Panc1 (cell line): ENCODE measurements around the gene LPP. TPM values are rescaled to one million over a fixed set of nuclear protein-coding genes. Genes with fewer than 3 reads are reported as not detected.

Experiments
- ATAC-seq: fragments of 200-7000 bp; cut with Tn5 transposase; 2 replicates; pipeline ENCODE4 v1.9.1; 2020; ENCODE audit warnings: mild to moderate bottlenecking, moderate library complexity
- BruUV-seq: library from RNA; stranded (reverse); fragments of 400-500 nt; replicated peaks from 2 replicates; lab custom pipeline; 2021; lab: Mats Ljungman, UMichigan
- CTCF ChIA-PET: fragments of 300-600 bp; sonication (Branson Sonifier 250); formaldehyde crosslinking; loops from one replicate; lab custom pipeline; 2022; ENCODE audit warnings: antibody characterized with exemption; lab: Charles Lee
- POLR2A ChIA-PET: fragments of 300-600 bp; sonication (Branson Sonifier 250); formaldehyde crosslinking; loops from one replicate; lab custom pipeline; 2022; ENCODE audit warnings: antibody characterized with exemption; lab: Charles Lee
- DNase-seq: peaks from one replicate; pipeline ENCODE4 v3.0.0-alpha.2; 2010; ENCODE audit warnings: low read depth, low spot score
- H3K27ac ChIP-seq: 2 replicates; pipeline ENCODE4 v1.5.1; 2011; ENCODE audit warnings: mild to moderate bottlenecking, low read length, inconsistent platforms
- H3K27me3 ChIP-seq: fragments of 200-500 bp; sonication (Bioruptor generic); 2 replicates; pipeline ENCODE4 v1.6.0; 2014; ENCODE audit warnings: low read length, inconsistent platforms; ENCODE audit not compliant: control insufficient read depth, insufficient read depth
- H3K36me3 ChIP-seq: fragments of 200-500 bp; sonication (Bioruptor generic); 2 replicates; pipeline ENCODE4 v1.5.1; 2014; ENCODE audit warnings: inconsistent platforms, mild to moderate bottlenecking, low read length, moderate library complexity; ENCODE audit not compliant: control insufficient read depth, insufficient read depth
- H3K4me1 ChIP-seq: 2 replicates; pipeline ENCODE4 v1.5.1; 2011; ENCODE audit warnings: inconsistent platforms, mild to moderate bottlenecking, low read length, moderate library complexity; ENCODE audit not compliant: control insufficient read depth, insufficient read depth
- H3K4me3 ChIP-seq, 2 experiments: 2 replicates each; pipeline ENCODE4 v1.5.1; 2011 to 2012; ENCODE audit warnings: low read depth in 2 of 2, low read length in 2 of 2, mild to moderate bottlenecking in 2 of 2, inconsistent platforms in 1 of 2, moderate library complexity in 1 of 2
- H3K9me3 ChIP-seq: fragments of 200-500 bp; sonication (Bioruptor generic); 2 replicates; pipeline ENCODE4 v1.5.1; 2014; ENCODE audit warnings: low read depth, mild to moderate bottlenecking, inconsistent platforms, low read length, moderate library complexity; ENCODE audit not compliant: control insufficient read depth, insufficient read depth
- POLR2AphosphoS5 ChIP-seq: IDR thresholded peaks from 2 replicates; pipeline ENCODE4 v1.6.1; 2012; ENCODE audit warnings: mild to moderate bottlenecking, low read depth, low read length, moderate library complexity
- SIN3A ChIP-seq: IDR thresholded peaks from 2 replicates; pipeline ENCODE4 v1.6.1; 2012; ENCODE audit warnings: low read depth, mild to moderate bottlenecking, low read length, moderate library complexity, borderline replicate concordance; ENCODE audit not compliant: insufficient read depth
- TCF7L2 ChIP-seq: IDR thresholded peaks from 2 replicates; pipeline ENCODE4 v1.6.1; 2011; ENCODE audit warnings: mild to moderate bottlenecking, low read depth, low read length, inconsistent platforms
- in situ Hi-C: cut with HindIII; loops from 2 replicates; pipeline ENCODE4 v1.10.0; 2016; ENCODE audit warnings: low sequenced_read_pairs, low pct_unique_long_range_greater_than_20kb
- intact Hi-C: fragments of 100-400 bp; cut with micrococcal nuclease; formaldehyde crosslinking; loops from one replicate; pipeline ENCODE4 v1.10.0; 2022; ENCODE audit not compliant: unreplicated experiment
- total RNA-seq: library from RNA; stranded (reverse); gene quantifications from one replicate; pipeline ENCODE4 v1.2.1, GENCODE V29; 2021; ENCODE audit not compliant: unreplicated experiment
- TF ChIP-seq, protein P1 (sequence below): fragments of 450-650 bp; IDR thresholded peaks from 2 replicates; pipeline ENCODE4 v1.5.1; 2017; ENCODE audit warnings: mild to moderate bottlenecking
- TF ChIP-seq, protein P2 (sequence below), 2 experiments: IDR thresholded peaks; 2 replicates each; pipeline ENCODE4 v1.6.1; 2011 to 2012; ENCODE audit warnings: low read depth in 2 of 2, control low read depth in 1 of 2, low read length in 1 of 2, mild to moderate bottlenecking in 1 of 2, moderate library complexity in 1 of 2; ENCODE audit not compliant: insufficient read depth in 1 of 2

LPP gene
- total RNA-seq, 1 experiment from 2014 or later = 90.0 TPM

DNA sequence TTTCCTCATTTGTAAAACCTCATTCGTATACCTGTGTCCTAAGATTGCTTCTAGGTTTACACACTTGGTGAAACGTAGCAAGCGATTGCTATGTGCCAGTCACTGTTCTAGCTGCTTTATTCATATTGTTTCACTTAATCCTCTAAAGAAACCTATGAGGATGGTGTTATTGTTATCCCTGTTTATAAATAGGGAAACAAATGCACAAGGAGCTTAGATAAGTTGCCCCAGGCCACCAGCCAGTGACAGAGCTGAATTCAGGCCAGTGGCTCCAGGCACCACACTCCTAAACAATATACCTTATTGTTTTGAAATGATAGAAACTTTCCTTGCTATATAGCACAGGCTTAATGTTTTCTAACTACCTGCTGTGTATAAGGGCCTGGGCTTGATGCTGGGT, 44.0 kb downstream of the LPP start:
- H3K9me3 ChIP-seq = no peaks in the 10 kb centered on the region
- H3K4me3 ChIP-seq = no peak overlapping the region
- no peaks in the 10 kb centered on the region for H3K36me3 ChIP-seq
- ChIA-PET CTCF (no interaction called here), POLR2A (interaction anchor here (0.7 kb wide), 1 partner anchor 11 kb away, joined by 3 read pairs; no protein-coding TSS in a partner anchor)
- DNase-seq (no peak), ATAC-seq (no peak)
- TF ChIP-seq, protein P1, sequence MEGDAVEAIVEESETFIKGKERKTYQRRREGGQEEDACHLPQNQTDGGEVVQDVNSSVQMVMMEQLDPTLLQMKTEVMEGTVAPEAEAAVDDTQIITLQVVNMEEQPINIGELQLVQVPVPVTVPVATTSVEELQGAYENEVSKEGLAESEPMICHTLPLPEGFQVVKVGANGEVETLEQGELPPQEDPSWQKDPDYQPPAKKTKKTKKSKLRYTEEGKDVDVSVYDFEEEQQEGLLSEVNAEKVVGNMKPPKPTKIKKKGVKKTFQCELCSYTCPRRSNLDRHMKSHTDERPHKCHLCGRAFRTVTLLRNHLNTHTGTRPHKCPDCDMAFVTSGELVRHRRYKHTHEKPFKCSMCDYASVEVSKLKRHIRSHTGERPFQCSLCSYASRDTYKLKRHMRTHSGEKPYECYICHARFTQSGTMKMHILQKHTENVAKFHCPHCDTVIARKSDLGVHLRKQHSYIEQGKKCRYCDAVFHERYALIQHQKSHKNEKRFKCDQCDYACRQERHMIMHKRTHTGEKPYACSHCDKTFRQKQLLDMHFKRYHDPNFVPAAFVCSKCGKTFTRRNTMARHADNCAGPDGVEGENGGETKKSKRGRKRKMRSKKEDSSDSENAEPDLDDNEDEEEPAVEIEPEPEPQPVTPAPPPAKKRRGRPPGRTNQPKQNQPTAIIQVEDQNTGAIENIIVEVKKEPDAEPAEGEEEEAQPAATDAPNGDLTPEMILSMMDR = no peak
- TF ChIP-seq SIN3A (no peak), TCF7L2 (no peak), POLR2AphosphoS5 (no peak)
- TF ChIP-seq, protein P2, sequence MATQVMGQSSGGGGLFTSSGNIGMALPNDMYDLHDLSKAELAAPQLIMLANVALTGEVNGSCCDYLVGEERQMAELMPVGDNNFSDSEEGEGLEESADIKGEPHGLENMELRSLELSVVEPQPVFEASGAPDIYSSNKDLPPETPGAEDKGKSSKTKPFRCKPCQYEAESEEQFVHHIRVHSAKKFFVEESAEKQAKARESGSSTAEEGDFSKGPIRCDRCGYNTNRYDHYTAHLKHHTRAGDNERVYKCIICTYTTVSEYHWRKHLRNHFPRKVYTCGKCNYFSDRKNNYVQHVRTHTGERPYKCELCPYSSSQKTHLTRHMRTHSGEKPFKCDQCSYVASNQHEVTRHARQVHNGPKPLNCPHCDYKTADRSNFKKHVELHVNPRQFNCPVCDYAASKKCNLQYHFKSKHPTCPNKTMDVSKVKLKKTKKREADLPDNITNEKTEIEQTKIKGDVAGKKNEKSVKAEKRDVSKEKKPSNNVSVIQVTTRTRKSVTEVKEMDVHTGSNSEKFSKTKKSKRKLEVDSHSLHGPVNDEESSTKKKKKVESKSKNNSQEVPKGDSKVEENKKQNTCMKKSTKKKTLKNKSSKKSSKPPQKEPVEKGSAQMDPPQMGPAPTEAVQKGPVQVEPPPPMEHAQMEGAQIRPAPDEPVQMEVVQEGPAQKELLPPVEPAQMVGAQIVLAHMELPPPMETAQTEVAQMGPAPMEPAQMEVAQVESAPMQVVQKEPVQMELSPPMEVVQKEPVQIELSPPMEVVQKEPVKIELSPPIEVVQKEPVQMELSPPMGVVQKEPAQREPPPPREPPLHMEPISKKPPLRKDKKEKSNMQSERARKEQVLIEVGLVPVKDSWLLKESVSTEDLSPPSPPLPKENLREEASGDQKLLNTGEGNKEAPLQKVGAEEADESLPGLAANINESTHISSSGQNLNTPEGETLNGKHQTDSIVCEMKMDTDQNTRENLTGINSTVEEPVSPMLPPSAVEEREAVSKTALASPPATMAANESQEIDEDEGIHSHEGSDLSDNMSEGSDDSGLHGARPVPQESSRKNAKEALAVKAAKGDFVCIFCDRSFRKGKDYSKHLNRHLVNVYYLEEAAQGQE (IDR thresholded peaks at IDR 0.05; ENCODE audit: insufficient read depth in 1 of 2, low read depth in 2 of 2, low read length in 1 of 2) = no peak
- no peaks in the 10 kb centered on the region for H3K27me3 ChIP-seq
- no TSS peak for BruUV-seq
- in situ Hi-C loops (no loop called here), intact Hi-C loops (no loop called here)
- peaks cover 3% of the 10 kb centered on the region; the same call in 1 of the 2 replicates for H3K4me1 ChIP-seq
- H3K27ac ChIP-seq = no peak overlapping the region

DNA sequence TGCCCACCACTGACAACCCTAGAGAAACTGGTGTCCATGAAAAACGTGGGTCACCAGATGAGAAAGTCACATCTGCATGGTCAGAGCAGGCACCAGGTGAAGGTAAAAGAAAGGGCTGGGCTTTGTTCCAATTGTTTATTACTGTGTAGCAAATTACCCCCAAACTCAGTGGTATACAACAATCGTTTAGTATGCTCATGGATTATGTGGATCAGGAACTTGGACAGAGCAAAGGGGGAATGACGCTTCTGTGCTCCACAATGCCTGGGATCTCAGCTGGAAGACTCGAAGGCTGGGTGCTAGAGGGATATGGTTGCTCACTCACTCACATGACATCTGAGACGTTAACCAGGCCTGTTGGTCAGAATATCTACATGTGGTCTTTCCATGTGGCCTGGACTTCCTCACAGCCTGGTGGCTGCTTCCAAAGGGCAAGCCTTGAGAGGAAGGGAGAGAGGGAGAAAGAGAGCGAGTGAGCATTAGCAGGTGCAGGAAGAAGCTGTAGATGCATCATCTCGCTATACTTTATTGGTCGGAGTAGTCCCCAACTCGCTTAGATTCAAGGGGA, 44.9 kb downstream of the LPP start:
- CTCF ChIA-PET = no interaction called here
- in situ Hi-C loops = no loop called here
- peaks cover 3% of the 10 kb centered on the region; the same call in 1 of the 2 replicates for H3K4me1 ChIP-seq
- no peak overlapping the region for H3K4me3 ChIP-seq
- POLR2A ChIA-PET = interaction anchor here (0.7 kb wide), 1 partner anchor 12 kb away, joined by 3 read pairs; no protein-coding TSS in a partner anchor
- no peaks in the 10 kb centered on the region for H3K27me3 ChIP-seq
- H3K9me3 ChIP-seq = no peaks in the 10 kb centered on the region
- DNase-seq (no peak), ATAC-seq (no peak)
- intact Hi-C loops = no loop called here
- TF ChIP-seq, protein P2 (IDR thresholded peaks at IDR 0.05; ENCODE audit: insufficient read depth in 1 of 2, low read depth in 2 of 2, low read length in 1 of 2) = no peak
- TF ChIP-seq SIN3A (no peak), POLR2AphosphoS5 (no peak), TCF7L2 (no peak)
- TF ChIP-seq, protein P1 = no peak
- BruUV-seq = no TSS peak
- H3K36me3 ChIP-seq = no peaks in the 10 kb centered on the region
- H3K27ac ChIP-seq = no peak overlapping the region
